ENCODE measurements around the gene ACR. TPM values are rescaled to one million over a fixed set of nuclear protein-coding genes. Genes with fewer than 3 reads are reported as not detected.

Gene ACR
- total and polyA plus RNA-seq, 2 of the 8 experiments (the other 6 are each of a cell fraction or from before 2014, with no cell fraction given) = 0.56 TPM; not detected in 1

DNA sequence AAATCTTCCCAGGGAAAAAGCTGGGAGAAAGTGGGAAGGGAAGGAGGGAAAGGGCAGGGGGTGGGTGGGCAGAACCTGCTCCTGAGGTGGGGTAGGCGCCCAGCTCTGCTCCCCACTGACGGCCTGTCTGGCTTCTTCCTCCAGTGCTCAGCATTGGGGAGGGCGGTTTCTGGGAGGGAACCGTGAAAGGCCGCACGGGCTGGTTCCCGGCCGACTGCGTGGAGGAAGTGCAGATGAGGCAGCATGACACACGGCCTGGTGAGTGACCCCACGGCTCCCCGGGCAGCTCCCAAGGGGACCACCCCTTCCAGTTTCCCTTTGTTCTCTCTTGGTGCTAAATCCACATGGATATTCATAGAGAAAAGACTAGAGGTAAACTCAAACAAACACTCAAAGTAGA is 39.5 kb upstream of the ACR start (continued):
- TF ChIP-seq, protein P1, sequence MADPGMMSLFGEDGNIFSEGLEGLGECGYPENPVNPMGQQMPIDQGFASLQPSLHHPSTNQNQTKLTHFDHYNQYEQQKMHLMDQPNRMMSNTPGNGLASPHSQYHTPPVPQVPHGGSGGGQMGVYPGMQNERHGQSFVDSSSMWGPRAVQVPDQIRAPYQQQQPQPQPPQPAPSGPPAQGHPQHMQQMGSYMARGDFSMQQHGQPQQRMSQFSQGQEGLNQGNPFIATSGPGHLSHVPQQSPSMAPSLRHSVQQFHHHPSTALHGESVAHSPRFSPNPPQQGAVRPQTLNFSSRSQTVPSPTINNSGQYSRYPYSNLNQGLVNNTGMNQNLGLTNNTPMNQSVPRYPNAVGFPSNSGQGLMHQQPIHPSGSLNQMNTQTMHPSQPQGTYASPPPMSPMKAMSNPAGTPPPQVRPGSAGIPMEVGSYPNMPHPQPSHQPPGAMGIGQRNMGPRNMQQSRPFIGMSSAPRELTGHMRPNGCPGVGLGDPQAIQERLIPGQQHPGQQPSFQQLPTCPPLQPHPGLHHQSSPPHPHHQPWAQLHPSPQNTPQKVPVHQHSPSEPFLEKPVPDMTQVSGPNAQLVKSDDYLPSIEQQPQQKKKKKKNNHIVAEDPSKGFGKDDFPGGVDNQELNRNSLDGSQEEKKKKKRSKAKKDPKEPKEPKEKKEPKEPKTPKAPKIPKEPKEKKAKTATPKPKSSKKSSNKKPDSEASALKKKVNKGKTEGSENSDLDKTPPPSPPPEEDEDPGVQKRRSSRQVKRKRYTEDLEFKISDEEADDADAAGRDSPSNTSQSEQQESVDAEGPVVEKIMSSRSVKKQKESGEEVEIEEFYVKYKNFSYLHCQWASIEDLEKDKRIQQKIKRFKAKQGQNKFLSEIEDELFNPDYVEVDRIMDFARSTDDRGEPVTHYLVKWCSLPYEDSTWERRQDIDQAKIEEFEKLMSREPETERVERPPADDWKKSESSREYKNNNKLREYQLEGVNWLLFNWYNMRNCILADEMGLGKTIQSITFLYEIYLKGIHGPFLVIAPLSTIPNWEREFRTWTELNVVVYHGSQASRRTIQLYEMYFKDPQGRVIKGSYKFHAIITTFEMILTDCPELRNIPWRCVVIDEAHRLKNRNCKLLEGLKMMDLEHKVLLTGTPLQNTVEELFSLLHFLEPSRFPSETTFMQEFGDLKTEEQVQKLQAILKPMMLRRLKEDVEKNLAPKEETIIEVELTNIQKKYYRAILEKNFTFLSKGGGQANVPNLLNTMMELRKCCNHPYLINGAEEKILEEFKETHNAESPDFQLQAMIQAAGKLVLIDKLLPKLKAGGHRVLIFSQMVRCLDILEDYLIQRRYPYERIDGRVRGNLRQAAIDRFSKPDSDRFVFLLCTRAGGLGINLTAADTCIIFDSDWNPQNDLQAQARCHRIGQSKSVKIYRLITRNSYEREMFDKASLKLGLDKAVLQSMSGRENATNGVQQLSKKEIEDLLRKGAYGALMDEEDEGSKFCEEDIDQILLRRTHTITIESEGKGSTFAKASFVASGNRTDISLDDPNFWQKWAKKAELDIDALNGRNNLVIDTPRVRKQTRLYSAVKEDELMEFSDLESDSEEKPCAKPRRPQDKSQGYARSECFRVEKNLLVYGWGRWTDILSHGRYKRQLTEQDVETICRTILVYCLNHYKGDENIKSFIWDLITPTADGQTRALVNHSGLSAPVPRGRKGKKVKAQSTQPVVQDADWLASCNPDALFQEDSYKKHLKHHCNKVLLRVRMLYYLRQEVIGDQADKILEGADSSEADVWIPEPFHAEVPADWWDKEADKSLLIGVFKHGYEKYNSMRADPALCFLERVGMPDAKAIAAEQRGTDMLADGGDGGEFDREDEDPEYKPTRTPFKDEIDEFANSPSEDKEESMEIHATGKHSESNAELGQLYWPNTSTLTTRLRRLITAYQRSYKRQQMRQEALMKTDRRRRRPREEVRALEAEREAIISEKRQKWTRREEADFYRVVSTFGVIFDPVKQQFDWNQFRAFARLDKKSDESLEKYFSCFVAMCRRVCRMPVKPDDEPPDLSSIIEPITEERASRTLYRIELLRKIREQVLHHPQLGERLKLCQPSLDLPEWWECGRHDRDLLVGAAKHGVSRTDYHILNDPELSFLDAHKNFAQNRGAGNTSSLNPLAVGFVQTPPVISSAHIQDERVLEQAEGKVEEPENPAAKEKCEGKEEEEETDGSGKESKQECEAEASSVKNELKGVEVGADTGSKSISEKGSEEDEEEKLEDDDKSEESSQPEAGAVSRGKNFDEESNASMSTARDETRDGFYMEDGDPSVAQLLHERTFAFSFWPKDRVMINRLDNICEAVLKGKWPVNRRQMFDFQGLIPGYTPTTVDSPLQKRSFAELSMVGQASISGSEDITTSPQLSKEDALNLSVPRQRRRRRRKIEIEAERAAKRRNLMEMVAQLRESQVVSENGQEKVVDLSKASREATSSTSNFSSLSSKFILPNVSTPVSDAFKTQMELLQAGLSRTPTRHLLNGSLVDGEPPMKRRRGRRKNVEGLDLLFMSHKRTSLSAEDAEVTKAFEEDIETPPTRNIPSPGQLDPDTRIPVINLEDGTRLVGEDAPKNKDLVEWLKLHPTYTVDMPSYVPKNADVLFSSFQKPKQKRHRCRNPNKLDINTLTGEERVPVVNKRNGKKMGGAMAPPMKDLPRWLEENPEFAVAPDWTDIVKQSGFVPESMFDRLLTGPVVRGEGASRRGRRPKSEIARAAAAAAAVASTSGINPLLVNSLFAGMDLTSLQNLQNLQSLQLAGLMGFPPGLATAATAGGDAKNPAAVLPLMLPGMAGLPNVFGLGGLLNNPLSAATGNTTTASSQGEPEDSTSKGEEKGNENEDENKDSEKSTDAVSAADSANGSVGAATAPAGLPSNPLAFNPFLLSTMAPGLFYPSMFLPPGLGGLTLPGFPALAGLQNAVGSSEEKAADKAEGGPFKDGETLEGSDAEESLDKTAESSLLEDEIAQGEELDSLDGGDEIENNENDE (IDR thresholded peaks at IDR 0.05; ENCODE audit: insufficient replicate concordance, low read length) = no peak
- no peak for TF ChIP-seq KDM5A (IDR thresholded peaks at IDR 0.05; ENCODE audit: low read length)
- TF ChIP-seq, protein P2, sequence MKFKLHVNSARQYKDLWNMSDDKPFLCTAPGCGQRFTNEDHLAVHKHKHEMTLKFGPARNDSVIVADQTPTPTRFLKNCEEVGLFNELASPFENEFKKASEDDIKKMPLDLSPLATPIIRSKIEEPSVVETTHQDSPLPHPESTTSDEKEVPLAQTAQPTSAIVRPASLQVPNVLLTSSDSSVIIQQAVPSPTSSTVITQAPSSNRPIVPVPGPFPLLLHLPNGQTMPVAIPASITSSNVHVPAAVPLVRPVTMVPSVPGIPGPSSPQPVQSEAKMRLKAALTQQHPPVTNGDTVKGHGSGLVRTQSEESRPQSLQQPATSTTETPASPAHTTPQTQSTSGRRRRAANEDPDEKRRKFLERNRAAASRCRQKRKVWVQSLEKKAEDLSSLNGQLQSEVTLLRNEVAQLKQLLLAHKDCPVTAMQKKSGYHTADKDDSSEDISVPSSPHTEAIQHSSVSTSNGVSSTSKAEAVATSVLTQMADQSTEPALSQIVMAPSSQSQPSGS (IDR thresholded peaks at IDR 0.05; ENCODE audit: low read length) = no peak

Data from H1 (cell line).